Hair follicle dermal papilla cell (primary cell): ENCODE data around the gene CHKB. TPM values are rescaled to one million over a fixed set of nuclear protein-coding genes. Genes with fewer than 3 reads are reported as not detected.

ENCODE experiments used
- total RNA-seq: library from RNA; depleted of rRNA; stranded (reverse); fragments of >200 nt; gene quantifications from 2 replicates; pipeline ENCODE4 v1.2.3, GENCODE V29; 2012

Gene CHKB
- 40.8 and 45.1 TPM in 2 replicates for total RNA-seq

GRCh38 chr22:50582493-50583293 lies at the start of gene CHKB:
TSS of gene CHKB (minus strand) at chr22:50582849. CDS start at chr22:50582781, 68 bp downstream.

GRCh38 chr22:50627642-50628542 lies 45.2 kb upstream of the CHKB start, which contains the start of gene ARSA:
TSS of gene ARSA (minus strand) at chr22:50628152. CDS start at chr22:50627779, 373 bp downstream.

GRCh38 chr22:50600538-50600937 lies 17.9 kb upstream of the CHKB start, which contains the start of gene MAPK8IP2:
TSS of gene MAPK8IP2 (plus strand) at chr22:50600793. CDS start at chr22:50600819, 26 bp downstream.

GRCh38 chr22:50577987-50578775 lies 4.5 kb downstream of the CHKB start, which contains the start of gene CPT1B:
TSS of gene CPT1B (minus strand) at chr22:50578427. CDS start at chr22:50577915, 512 bp downstream.

GRCh38 chr22:50562523-50563412 lies 19.9 kb downstream of the CHKB start, which contains the start of gene SYCE3:
TSS of gene SYCE3 (minus strand) at chr22:50562919. CDS start at chr22:50556405, 6,514 bp downstream.

GRCh38 chr22:50545522-50546325 lies 36.9 kb downstream of the CHKB start, which contains the start of gene KLHDC7B:
TSS of gene KLHDC7B (plus strand) at chr22:50545899. CDS start at chr22:50546244, 345 bp downstream.

GRCh38 chr22:50529897-50530579 lies 52.6 kb downstream of the CHKB start, which contains the start of gene TYMP:
TSS of gene TYMP (minus strand) at chr22:50530012. CDS start at chr22:50529709, 303 bp downstream.

Other genes with a start within 250 kb of the CHKB start
- gene PPP6R2, start 239.5 kb downstream of the CHKB start, total RNA-seq: 66.5 and 71.2 TPM in 2 replicates
- gene SBF1, start 107.8 kb downstream of the CHKB start, total RNA-seq: 83.8 and 100 TPM in 2 replicates
- gene ADM2, start 101.3 kb downstream of the CHKB start, total RNA-seq: 4.5 and 9.6 TPM in 2 replicates
- not detected in 2 replicates for gene MIOX, start 96.0 kb downstream of the CHKB start, total RNA-seq
- gene LMF2, start 75.1 kb downstream of the CHKB start, total RNA-seq: 82.6 and 93.6 TPM in 2 replicates
- 23.3 and 24.8 TPM in 2 replicates for gene NCAPH2, start 74.6 kb downstream of the CHKB start, total RNA-seq
- gene SCO2, start 57.3 kb downstream of the CHKB start, total RNA-seq: 3.2 and 6.1 TPM in 2 replicates
- gene TYMP, start 52.8 kb downstream of the CHKB start, total RNA-seq: 73.7 and 88.9 TPM in 2 replicates
- 0.12 TPM in 1 of 2 replicates, not detected in the other for gene KLHDC7B, start 37.0 kb downstream of the CHKB start, total RNA-seq
- not detected in 2 replicates for gene SYCE3, start 19.9 kb downstream of the CHKB start, total RNA-seq
- 3.2 and 4.0 TPM in 2 replicates for gene CPT1B, start 4.4 kb downstream of the CHKB start, total RNA-seq
- gene MAPK8IP2, start 17.9 kb upstream of the CHKB start, total RNA-seq: 1.9 and 4.6 TPM in 2 replicates
- 40.8 and 47.1 TPM in 2 replicates for gene ARSA, start 45.3 kb upstream of the CHKB start, total RNA-seq
- gene SHANK3, start 90.0 kb upstream of the CHKB start, total RNA-seq: 0.85 and 1.9 TPM in 2 replicates
- 0.16 TPM in 1 of 2 replicates, not detected in the other for gene ACR, start 155.4 kb upstream of the CHKB start, total RNA-seq
- 21.6 and 25.3 TPM in 2 replicates for gene RABL2B, start 200.8 kb upstream of the CHKB start, total RNA-seq